Measurements from ENCODE around the gene SEC14L5. TPM values are rescaled to one million over a fixed set of nuclear protein-coding genes. Genes with fewer than 3 reads are reported as not detected.

SEC14L5 gene
- polyA plus RNA-seq, 1 donor from 2014 or later = 0.43 TPM

DNA sequence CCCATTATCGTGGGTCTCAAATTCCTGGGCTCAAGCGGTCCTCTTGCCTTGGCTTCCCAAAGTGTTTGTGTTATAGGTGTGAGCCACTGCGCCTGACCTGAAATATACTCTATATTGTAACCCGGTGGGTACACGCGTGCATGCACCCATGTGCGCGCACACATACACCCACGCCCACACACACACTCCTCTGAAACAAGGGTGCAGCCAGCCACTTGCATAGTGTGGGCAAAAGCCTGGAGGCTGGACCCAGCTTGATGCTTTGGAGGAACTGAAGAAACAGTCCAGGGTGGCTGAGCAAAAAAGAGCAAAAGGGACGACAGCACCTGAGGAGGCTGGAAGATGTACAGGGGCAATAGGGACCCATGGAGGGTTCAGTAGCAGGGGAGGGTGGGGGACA is 45.7 kb downstream of the SEC14L5 start:
- Histone ChIP-seq H4K20me1 (ENCODE audit: insufficient read depth) (no peaks in the 10 kb centered on the region), H3K27me3 (ENCODE audit: insufficient read depth, low read depth, low read length) (no peaks in the 10 kb centered on the region), H3K27ac (ENCODE audit: low read length) (no peak overlapping the region), H3K9me3 (ENCODE audit: low read length) (no peaks in the 10 kb centered on the region), H3F3A (ENCODE audit: insufficient read depth, low read length, poor library complexity, severe bottlenecking) (no peaks in the 10 kb centered on the region), H3K9ac (ENCODE audit: low read length) (no peak overlapping the region), H3K4me2 (ENCODE audit: low read length) (no peak overlapping the region), H3K79me2 (replicated peaks; ENCODE audit: insufficient read depth, low read length) (no peaks in the 10 kb centered on the region), H2AFZ (ENCODE audit: low read depth, low read length) (no peak overlapping the region), H3K36me3 (ENCODE audit: insufficient read depth, low read length) (no peaks in the 10 kb centered on the region), H3K4me3 (ENCODE audit: low read length) (no peak overlapping the region), H3K9me2 (ENCODE audit: insufficient read depth, low read length) (no peaks in the 10 kb centered on the region)
- TF ChIP-seq POLR2AphosphoS5 (IDR thresholded peaks at IDR 0.05) (no peak), MXI1 (conservative IDR thresholded peaks at IDR 0.05; ENCODE audit: poor library complexity, severe bottlenecking) (no peak), REST (IDR thresholded peaks at IDR 0.05; ENCODE audit: borderline replicate concordance) (no peak), EZH2 (IDR thresholded peaks at IDR 0.05; ENCODE audit: borderline replicate concordance, insufficient read depth, low read length, poor library complexity, severe bottlenecking) (no peak), SMC3 (conservative IDR thresholded peaks at IDR 0.05; ENCODE audit: poor library complexity) (no peak), TAF1 (IDR thresholded peaks at IDR 0.05; ENCODE audit: low read depth) (no peak), EP300 (conservative IDR thresholded peaks at IDR 0.05; ENCODE audit: poor library complexity, severe bottlenecking) (no peak), RAD21 (conservative IDR thresholded peaks at IDR 0.05) (no peak)
- TF ChIP-seq, protein P1, sequence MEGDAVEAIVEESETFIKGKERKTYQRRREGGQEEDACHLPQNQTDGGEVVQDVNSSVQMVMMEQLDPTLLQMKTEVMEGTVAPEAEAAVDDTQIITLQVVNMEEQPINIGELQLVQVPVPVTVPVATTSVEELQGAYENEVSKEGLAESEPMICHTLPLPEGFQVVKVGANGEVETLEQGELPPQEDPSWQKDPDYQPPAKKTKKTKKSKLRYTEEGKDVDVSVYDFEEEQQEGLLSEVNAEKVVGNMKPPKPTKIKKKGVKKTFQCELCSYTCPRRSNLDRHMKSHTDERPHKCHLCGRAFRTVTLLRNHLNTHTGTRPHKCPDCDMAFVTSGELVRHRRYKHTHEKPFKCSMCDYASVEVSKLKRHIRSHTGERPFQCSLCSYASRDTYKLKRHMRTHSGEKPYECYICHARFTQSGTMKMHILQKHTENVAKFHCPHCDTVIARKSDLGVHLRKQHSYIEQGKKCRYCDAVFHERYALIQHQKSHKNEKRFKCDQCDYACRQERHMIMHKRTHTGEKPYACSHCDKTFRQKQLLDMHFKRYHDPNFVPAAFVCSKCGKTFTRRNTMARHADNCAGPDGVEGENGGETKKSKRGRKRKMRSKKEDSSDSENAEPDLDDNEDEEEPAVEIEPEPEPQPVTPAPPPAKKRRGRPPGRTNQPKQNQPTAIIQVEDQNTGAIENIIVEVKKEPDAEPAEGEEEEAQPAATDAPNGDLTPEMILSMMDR (IDR thresholded peaks at IDR 0.05; ENCODE audit: poor library complexity, severe bottlenecking) = no peak

- H3K4me3 ChIP-seq (ENCODE audit: low read length) = no peak overlapping the region
- TF ChIP-seq TAF1 (IDR thresholded peaks at IDR 0.05; ENCODE audit: low read depth) (no peak), EZH2 (IDR thresholded peaks at IDR 0.05; ENCODE audit: borderline replicate concordance, insufficient read depth, low read length, poor library complexity, severe bottlenecking) (no peak), EP300 (conservative IDR thresholded peaks at IDR 0.05; ENCODE audit: poor library complexity, severe bottlenecking) (no peak), POLR2AphosphoS5 (IDR thresholded peaks at IDR 0.05) (no peak), MXI1 (conservative IDR thresholded peaks at IDR 0.05; ENCODE audit: poor library complexity, severe bottlenecking) (no peak), REST (IDR thresholded peaks at IDR 0.05; ENCODE audit: borderline replicate concordance) (no peak), SMC3 (conservative IDR thresholded peaks at IDR 0.05; ENCODE audit: poor library complexity) (no peak), RAD21 (conservative IDR thresholded peaks at IDR 0.05) (no peak)
- TF ChIP-seq, protein P1 (IDR thresholded peaks at IDR 0.05; ENCODE audit: poor library complexity, severe bottlenecking) = no peak
- H4K20me1 ChIP-seq (ENCODE audit: insufficient read depth) = no peaks in the 10 kb centered on the region
- H3K9me2 ChIP-seq (ENCODE audit: insufficient read depth, low read length) = no peaks in the 10 kb centered on the region
- no peaks in the 10 kb centered on the region for H3K27me3 ChIP-seq (ENCODE audit: insufficient read depth, low read depth, low read length)
- no peaks in the 10 kb centered on the region for H3K79me2 ChIP-seq (replicated peaks; ENCODE audit: insufficient read depth, low read length)
- no peaks in the 10 kb centered on the region for H3K9me3 ChIP-seq (ENCODE audit: low read length)
- no peak overlapping the region for H3K9ac ChIP-seq (ENCODE audit: low read length)
- H3K27ac ChIP-seq (ENCODE audit: low read length) = no peak overlapping the region
- H3K36me3 ChIP-seq (ENCODE audit: insufficient read depth, low read length) = no peaks in the 10 kb centered on the region
- no peaks in the 10 kb centered on the region for H3F3A ChIP-seq (ENCODE audit: insufficient read depth, low read length, poor library complexity, severe bottlenecking)
- no peak overlapping the region for H2AFZ ChIP-seq (ENCODE audit: low read depth, low read length)
- H3K4me2 ChIP-seq (ENCODE audit: low read length) = no peak overlapping the region
Observed at GRCh38 chr16:5004311-5004710, 46.2 kb downstream of the SEC14L5 start.

All from neural cell (in vitro differentiated cells).